CD8-positive, alpha-beta memory T cell (primary cell): ENCODE data around the gene MEIS2. TPM values are rescaled to one million over a fixed set of nuclear protein-coding genes. Genes with fewer than 3 reads are reported as not detected.

Source experiments
- CTCF ChIA-PET: fragments of 350-600 bp; sonication (Branson Sonifier 250); formaldehyde crosslinking; loops from one replicate; lab custom pipeline; 2021; ENCODE audit warnings: antibody characterized with exemption; lab: Charles Lee
- POLR2A ChIA-PET: fragments of 350-600 bp; sonication (Branson Sonifier 250); formaldehyde crosslinking; loops from one replicate; lab custom pipeline; 2021; ENCODE audit warnings: antibody characterized with exemption; lab: Charles Lee
- DNase-seq, 5 donors: peaks; one replicate each; pipeline versions ENCODE4 v3.0.0 to v3.0.0-alpha.2; 2020 to 2022; ENCODE audit warnings: mixed read lengths in 1 of 5
- H3K27ac ChIP-seq: one replicate; pipeline ENCODE4 v1.7.0; 2013; ENCODE audit warnings: low read depth, mild to moderate bottlenecking, low read length, moderate library complexity
- H3K27me3 ChIP-seq: 2 replicates; pipeline ENCODE4 v1.7.0; 2013; ENCODE audit warnings: low read length, mild to moderate bottlenecking; ENCODE audit not compliant: insufficient read depth, poor library complexity, severe bottlenecking
- H3K36me3 ChIP-seq: 2 replicates; pipeline ENCODE4 v1.7.0; 2013; ENCODE audit warnings: mild to moderate bottlenecking, low read length, moderate library complexity; ENCODE audit not compliant: insufficient read depth
- H3K4me1 ChIP-seq: 2 replicates; pipeline ENCODE4 v1.7.0; 2013; ENCODE audit warnings: mild to moderate bottlenecking, low read length, moderate library complexity; ENCODE audit not compliant: insufficient read depth
- H3K4me3 ChIP-seq: 2 replicates; pipeline ENCODE4 v1.7.0; 2013; ENCODE audit warnings: mild to moderate bottlenecking, low read length
- H3K9me3 ChIP-seq: 2 replicates; pipeline ENCODE4 v1.7.0; 2013; ENCODE audit warnings: mild to moderate bottlenecking, low read length
- H3K27ac Mint-ChIP-seq, 8 donors: one replicate each; pipeline ENCODE4 v1.8.0; 2020 to 2021; ENCODE audit warnings: mixed read lengths in 8 of 8, mild to moderate bottlenecking in 6 of 8, inconsistent platforms in 3 of 8, moderate library complexity in 3 of 8
- H3K27me3 Mint-ChIP-seq, 2 donors: one replicate each; pipeline ENCODE4 v1.8.0; 2020 to 2021; ENCODE audit warnings: mixed read lengths in 2 of 2, mild to moderate bottlenecking in 1 of 2, moderate library complexity in 1 of 2
- H3K36me3 Mint-ChIP-seq, 3 donors: one replicate each; pipeline ENCODE4 v1.8.0; 2020 to 2021; ENCODE audit warnings: mixed read lengths in 3 of 3, inconsistent platforms in 1 of 3, mild to moderate bottlenecking in 1 of 3
- H3K4me1 Mint-ChIP-seq, 3 donors: one replicate each; pipeline ENCODE4 v1.8.0; 2020 to 2021; ENCODE audit warnings: mixed read lengths in 3 of 3, inconsistent platforms in 1 of 3, mild to moderate bottlenecking in 1 of 3
- H3K4me3 Mint-ChIP-seq, 7 donors: one replicate each; pipeline ENCODE4 v1.8.0; 2020 to 2021; ENCODE audit warnings: mixed read lengths in 7 of 7, mild to moderate bottlenecking in 6 of 7, moderate library complexity in 4 of 7, inconsistent platforms in 2 of 7
- H3K9me3 Mint-ChIP-seq, 5 donors: one replicate each; pipeline ENCODE4 v1.8.0; 2020 to 2022; ENCODE audit warnings: mixed read lengths in 5 of 5, mild to moderate bottlenecking in 3 of 5, moderate library complexity in 2 of 5, inconsistent platforms in 1 of 5
- polyA plus RNA-seq: library from polyadenylated mRNA; unstranded; fragments of 300-500 nt; fragmentation: Illumina TruSeq; gene quantifications from one replicate; pipeline ENCODE4 v1.2.3, GENCODE V29; 2021
- total RNA-seq, 2 experiments: library from RNA; stranded (reverse); gene quantifications; one replicate each; pipeline ENCODE4 v1.2.3, GENCODE V29; 2021

MEIS2 gene
- total and polyA plus RNA-seq, 3 experiments from 2014 or later, result not detected

- Mint-ChIP-seq H3K9me3 (peaks cover 0 to 2% (median 0%) of the 10 kb centered on the region in 5 donors), H3K4me3 (no peak overlapping the region), H3K36me3 (no peaks in the 10 kb centered on the region), H3K27ac (no peak overlapping the region), H3K4me1 (no peaks in the 10 kb centered on the region), H3K27me3 (peaks cover 3 to 9% of the 10 kb centered on the region in 2 donors)
- no peak overlapping the region for H3K4me3 ChIP-seq
- CTCF ChIA-PET, result no interaction called here
- H3K4me1 ChIP-seq, result no peaks in the 10 kb centered on the region
- no peaks in the 10 kb centered on the region for H3K27me3 ChIP-seq
- H3K27ac ChIP-seq, result no peak overlapping the region
- POLR2A ChIA-PET, result no interaction called here
- no peak for DNase-seq
- H3K9me3 ChIP-seq, result no peaks in the 10 kb centered on the region
- H3K36me3 ChIP-seq, result no peaks in the 10 kb centered on the region
These were observed 150.0 kb downstream of the MEIS2 start for GRCh38 chr15:36950371-36950770.

GRCh38 chr15:36948982-36949381 is 151.4 kb downstream of the MEIS2 start:
- H3K4me1 Mint-ChIP-seq, result no peaks in the 10 kb centered on the region
- no peak overlapping the region for H3K4me3 Mint-ChIP-seq
- no peak for DNase-seq
- H3K27ac ChIP-seq, result no peak overlapping the region
- no peak overlapping the region for H3K27ac Mint-ChIP-seq
- no peaks in the 10 kb centered on the region for H3K9me3 ChIP-seq
- H3K36me3 Mint-ChIP-seq, result no peaks in the 10 kb centered on the region
- H3K27me3 ChIP-seq, result no peaks in the 10 kb centered on the region
- H3K4me1 ChIP-seq, result no peaks in the 10 kb centered on the region
- H3K27me3 Mint-ChIP-seq, result peaks cover 4 to 9% of the 10 kb centered on the region in 2 donors
- ChIA-PET POLR2A (no interaction called here), CTCF (no interaction called here)
- peaks cover 0 to 3% (median 0%) of the 10 kb centered on the region in 5 donors for H3K9me3 Mint-ChIP-seq
- no peaks in the 10 kb centered on the region for H3K36me3 ChIP-seq
- no peak overlapping the region for H3K4me3 ChIP-seq

GRCh38 chr15:36947035-36947719 is 153.2 kb downstream of the MEIS2 start:
- Mint-ChIP-seq H3K27ac (no peak overlapping the region), H3K27me3 (peaks cover 4 to 9% of the 10 kb centered on the region in 2 donors), H3K9me3 (peaks cover 0 to 5% (median 0%) of the 10 kb centered on the region in 5 donors), H3K4me1 (no peaks in the 10 kb centered on the region), H3K4me3 (no peak overlapping the region), H3K36me3 (no peaks in the 10 kb centered on the region)
- Histone ChIP-seq H3K27me3 (no peaks in the 10 kb centered on the region), H3K36me3 (no peaks in the 10 kb centered on the region), H3K9me3 (no peaks in the 10 kb centered on the region), H3K4me1 (no peaks in the 10 kb centered on the region), H3K4me3 (no peak overlapping the region), H3K27ac (no peak overlapping the region)
- CTCF ChIA-PET, result no interaction called here
- POLR2A ChIA-PET, result no interaction called here
- no peak for DNase-seq

- H3K27me3 Mint-ChIP-seq, result peaks cover 1 to 9% of the 10 kb centered on the region in 2 donors
- no peaks in the 10 kb centered on the region for H3K36me3 ChIP-seq
- peaks cover 0 to 5% (median 0%) of the 10 kb centered on the region in 5 donors for H3K9me3 Mint-ChIP-seq
- H3K4me1 Mint-ChIP-seq, result no peaks in the 10 kb centered on the region
- H3K4me1 ChIP-seq, result no peaks in the 10 kb centered on the region
- no peak for DNase-seq
- H3K36me3 Mint-ChIP-seq, result no peaks in the 10 kb centered on the region
- H3K27ac ChIP-seq, result no peak overlapping the region
- no peak overlapping the region for H3K27ac Mint-ChIP-seq
- H3K4me3 Mint-ChIP-seq, result no peak overlapping the region
- no peaks in the 10 kb centered on the region for H3K9me3 ChIP-seq
- ChIA-PET CTCF (no interaction called here), POLR2A (no interaction called here)
- H3K27me3 ChIP-seq, result no peaks in the 10 kb centered on the region
- no peak overlapping the region for H3K4me3 ChIP-seq
These were observed 155.9 kb downstream of the MEIS2 start for GRCh38 chr15:36944442-36944841.

- Mint-ChIP-seq H3K4me3 (no peak overlapping the region), H3K4me1 (no peaks in the 10 kb centered on the region), H3K27me3 (peaks cover 1 to 9% of the 10 kb centered on the region in 2 donors), H3K27ac (no peak overlapping the region), H3K9me3 (peaks cover 0 to 5% (median 0%) of the 10 kb centered on the region in 5 donors), H3K36me3 (no peaks in the 10 kb centered on the region)
- POLR2A ChIA-PET, result no interaction called here
- no peak for DNase-seq
- no peaks in the 10 kb centered on the region for H3K4me1 ChIP-seq
- CTCF ChIA-PET, result no interaction called here
- H3K27me3 ChIP-seq, result no peaks in the 10 kb centered on the region
- no peak overlapping the region for H3K27ac ChIP-seq
- no peaks in the 10 kb centered on the region for H3K36me3 ChIP-seq
- no peak overlapping the region for H3K4me3 ChIP-seq
- no peaks in the 10 kb centered on the region for H3K9me3 ChIP-seq
These were observed 156.6 kb downstream of the MEIS2 start for GRCh38 chr15:36943508-36944361.

- Mint-ChIP-seq H3K4me3 (no peak overlapping the region), H3K9me3 (peaks cover 0 to 5% (median 0%) of the 10 kb centered on the region in 5 donors), H3K36me3 (no peaks in the 10 kb centered on the region), H3K4me1 (no peaks in the 10 kb centered on the region), H3K27me3 (peaks cover 3 to 5% of the 10 kb centered on the region in 2 donors), H3K27ac (no peak overlapping the region)
- Histone ChIP-seq H3K9me3 (no peaks in the 10 kb centered on the region), H3K36me3 (no peaks in the 10 kb centered on the region), H3K27ac (no peak overlapping the region), H3K4me3 (no peak overlapping the region), H3K4me1 (no peaks in the 10 kb centered on the region), H3K27me3 (no peaks in the 10 kb centered on the region)
- POLR2A ChIA-PET, result no interaction called here
- CTCF ChIA-PET, result no interaction called here
- DNase-seq, result no peak
These were observed 158.0 kb downstream of the MEIS2 start for GRCh38 chr15:36942248-36942827.

- DNase-seq, result no peak
- Mint-ChIP-seq H3K4me3 (no peak overlapping the region), H3K9me3 (peaks cover 0 to 5% (median 0%) of the 10 kb centered on the region in 5 donors), H3K27me3 (peaks cover 3 to 5% of the 10 kb centered on the region in 2 donors), H3K4me1 (no peaks in the 10 kb centered on the region), H3K27ac (no peak overlapping the region), H3K36me3 (no peaks in the 10 kb centered on the region)
- ChIA-PET POLR2A (no interaction called here), CTCF (no interaction called here)
- H3K36me3 ChIP-seq, result no peaks in the 10 kb centered on the region
- no peaks in the 10 kb centered on the region for H3K27me3 ChIP-seq
- H3K4me1 ChIP-seq, result no peaks in the 10 kb centered on the region
- no peak overlapping the region for H3K27ac ChIP-seq
- H3K4me3 ChIP-seq, result no peak overlapping the region
- no peaks in the 10 kb centered on the region for H3K9me3 ChIP-seq
These were observed 158.6 kb downstream of the MEIS2 start for GRCh38 chr15:36941798-36942197.
